GM21619 (cell line): ENCODE data around the gene TSHZ2.
A peak's percentile ranks its signal among the peaks of the same experiment; 100 is the strongest.

ENCODE experiments used
- ATAC-seq: cut with Tn5 transposase; IDR thresholded peaks from one replicate; pipeline ENCODE4 v1.9.1; 2021; ENCODE audit not compliant: unreplicated experiment

The TSHZ2 gene

DNA sequence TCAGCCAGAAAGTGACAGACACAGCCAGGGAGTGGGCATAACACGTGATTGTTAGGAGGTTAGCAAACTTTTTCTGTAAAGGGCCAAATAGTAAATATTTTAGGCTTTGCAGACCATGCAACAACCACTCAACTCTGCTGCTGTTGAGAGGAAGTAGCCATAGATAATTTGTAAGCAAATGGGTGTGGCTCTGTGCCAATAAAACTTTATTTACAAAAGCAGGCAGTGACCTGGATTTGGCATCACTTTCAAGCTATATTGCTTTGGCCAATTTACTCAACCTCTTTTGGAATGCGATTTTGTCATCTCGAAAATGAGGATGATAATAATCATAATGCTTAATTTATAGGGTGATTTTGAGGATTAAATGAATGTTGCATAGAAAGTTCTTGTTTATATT is 152.6 kb downstream of the TSHZ2 start:
- ATAC-seq = no peak

- ATAC-seq = no peak
These were observed 154.0 kb downstream of the TSHZ2 start for GRCh38 chr20:53126185-53126584.

GRCh38 chr20:53127027-53127426 is 154.9 kb downstream of the TSHZ2 start:
- ATAC-seq = no peak

GRCh38 chr20:53128004-53128403 is 155.8 kb downstream of the TSHZ2 start:
- ATAC-seq = no peak

DNA sequence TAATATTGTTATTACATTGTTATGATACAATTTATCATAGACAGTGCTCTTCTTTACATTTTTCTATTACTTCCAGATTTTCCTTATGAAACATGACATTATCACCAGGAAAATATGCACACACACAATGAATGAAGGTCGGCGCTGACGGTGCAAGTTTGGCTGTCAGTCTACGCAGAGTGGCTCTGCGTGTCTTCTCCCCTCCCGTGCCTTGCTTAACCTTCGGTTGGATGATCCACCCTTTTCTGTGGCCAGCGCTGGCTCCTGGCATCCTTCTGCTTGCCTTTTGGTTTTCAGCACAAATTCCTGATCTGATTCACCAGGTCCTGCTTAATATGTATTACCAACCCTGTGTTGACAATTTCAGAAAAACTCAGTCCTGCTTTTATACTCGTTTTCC is 157.4 kb downstream of the TSHZ2 start:
- no peak for ATAC-seq

DNA sequence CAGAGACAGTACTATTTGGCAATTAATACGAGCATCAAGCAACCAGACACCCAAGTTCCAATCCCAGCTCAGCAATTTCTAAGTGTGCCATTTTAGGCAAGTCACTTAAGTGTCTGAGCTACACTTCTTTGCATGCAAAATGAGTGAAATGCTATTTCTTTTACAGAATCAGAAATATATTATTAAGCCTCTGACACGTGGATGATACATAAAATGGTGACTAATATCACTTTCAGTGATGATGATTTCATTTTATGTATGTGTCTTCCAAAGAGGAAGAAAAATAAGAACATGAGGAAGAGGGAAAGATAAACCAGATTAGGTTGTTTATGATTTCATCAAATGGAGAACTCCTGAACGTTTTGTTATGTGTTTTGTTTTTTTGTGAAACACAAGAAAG is 158.6 kb downstream of the TSHZ2 start:
- ATAC-seq = no peak

DNA sequence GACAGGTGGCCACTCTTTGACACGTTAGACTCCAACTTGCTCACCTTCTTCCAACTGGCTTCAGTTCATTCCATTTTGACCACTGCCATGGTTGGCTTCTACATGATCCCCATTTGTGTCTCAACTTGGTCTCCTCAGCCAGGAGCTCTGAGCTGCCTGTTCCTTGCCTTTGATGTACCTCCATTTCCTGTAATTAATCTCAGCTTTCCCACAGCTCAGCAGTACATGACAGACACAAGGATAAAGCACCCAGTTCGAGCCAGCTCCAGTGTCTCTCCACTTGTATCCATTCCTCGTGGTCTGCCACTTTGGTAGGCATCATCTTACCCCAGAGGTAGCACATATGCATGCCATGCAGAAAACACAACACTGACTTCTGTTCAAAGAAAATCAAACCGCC is 161.0 kb downstream of the TSHZ2 start:
- no peak for ATAC-seq

DNA sequence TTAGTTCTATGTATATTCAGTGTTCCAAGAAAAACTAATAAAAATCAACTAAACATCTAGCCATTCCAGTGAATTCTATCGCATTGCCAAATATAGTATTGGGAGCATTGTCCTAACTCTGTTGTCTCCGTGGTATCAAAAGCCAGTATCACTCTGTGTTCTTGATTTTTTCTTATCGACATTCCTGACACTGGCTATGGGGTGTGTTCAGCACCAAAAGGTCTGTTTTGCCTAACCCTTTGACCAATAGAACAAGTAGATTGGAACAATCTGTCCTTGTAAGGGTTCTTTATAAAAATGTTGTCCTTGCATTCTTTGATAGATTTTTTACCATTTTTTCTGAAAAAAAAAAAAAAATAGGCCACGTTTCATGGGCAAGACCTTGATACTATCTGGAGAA is 161.5 kb downstream of the TSHZ2 start:
- ATAC-seq = no peak

GRCh38 chr20:53136473-53136872 is 164.3 kb downstream of the TSHZ2 start:
- no peak for ATAC-seq

DNA sequence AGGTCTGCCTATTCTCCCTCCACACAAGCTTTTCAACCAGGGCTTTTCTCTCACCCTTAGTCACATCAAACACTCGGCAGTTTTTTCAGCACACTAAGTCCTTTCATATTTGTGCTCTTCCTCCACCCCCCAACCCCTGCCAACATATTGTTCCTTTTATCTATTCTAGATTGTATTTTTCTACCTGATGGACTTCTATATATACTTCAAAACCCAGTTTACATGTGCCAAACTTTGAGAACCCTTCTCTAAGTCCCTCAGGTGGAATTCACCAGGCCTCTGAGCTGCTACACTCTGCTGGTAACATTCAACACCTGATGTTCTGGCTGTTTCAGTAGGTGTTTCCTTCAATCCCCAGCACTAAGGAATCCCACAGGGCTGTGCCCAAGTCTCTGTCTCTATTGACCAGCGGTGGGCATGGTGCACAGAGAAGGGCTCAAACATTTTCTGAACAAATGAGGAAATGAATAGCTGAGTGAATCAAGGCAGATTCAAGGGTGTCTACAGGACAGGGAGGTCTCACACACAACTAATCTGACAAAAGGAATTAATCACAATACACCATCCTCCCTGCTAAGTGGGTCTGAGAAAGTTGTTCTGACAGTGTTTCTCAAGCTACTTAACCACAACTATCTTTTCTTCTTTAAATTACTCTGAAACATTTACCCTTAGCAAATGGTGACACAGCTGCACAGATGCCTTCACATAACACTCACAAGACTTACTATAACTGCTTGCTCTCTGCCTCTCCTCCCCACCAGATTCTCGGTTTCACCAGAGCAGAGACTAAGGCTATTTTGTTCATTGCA is 166.5 kb downstream of the TSHZ2 start:
- ATAC-seq = peak; percentile 92

DNA sequence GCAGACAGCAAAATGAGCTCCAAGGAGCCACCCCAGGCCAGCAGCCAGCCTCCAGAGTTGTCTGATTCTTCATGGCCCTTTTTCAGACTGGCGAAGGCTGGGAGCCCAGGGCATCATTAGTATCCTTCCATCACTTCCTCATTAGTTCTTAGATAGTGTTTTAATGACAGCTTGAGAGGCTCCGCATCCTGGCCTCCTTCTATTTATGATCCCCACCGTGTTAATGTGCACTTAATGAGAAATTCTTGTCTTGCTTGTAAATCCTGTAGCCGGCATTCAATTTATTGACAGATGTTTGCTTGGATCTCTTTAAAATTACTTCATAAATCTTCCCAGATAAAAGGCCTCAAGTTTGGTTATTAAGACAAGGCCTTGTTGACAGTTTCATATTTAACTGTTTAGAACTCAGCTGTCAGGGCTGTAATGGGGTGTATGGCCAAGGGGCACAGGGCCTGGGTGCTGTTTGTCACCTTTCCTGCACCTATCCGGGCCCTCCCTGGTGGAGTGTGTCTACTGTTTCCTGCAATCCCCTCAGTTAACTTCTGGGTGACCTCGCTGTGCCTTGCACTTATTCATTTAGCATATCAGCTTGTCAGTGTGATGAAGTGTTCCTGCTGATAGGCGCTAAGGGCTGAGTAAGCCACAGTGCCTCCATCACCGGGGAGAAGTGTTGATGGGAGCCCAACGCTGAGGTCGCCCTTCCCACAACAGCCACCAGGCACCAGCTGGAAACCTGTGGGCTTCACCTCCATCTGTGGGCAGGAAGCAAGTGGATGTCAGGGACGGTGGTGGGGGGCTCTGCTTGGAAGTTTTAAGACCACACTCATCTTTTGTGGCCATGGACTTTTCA is 169.3 kb downstream of the TSHZ2 start:
- no peak for ATAC-seq

GRCh38 chr20:53142225-53143127 is 170.3 kb downstream of the TSHZ2 start:
- ATAC-seq = no peak

DNA sequence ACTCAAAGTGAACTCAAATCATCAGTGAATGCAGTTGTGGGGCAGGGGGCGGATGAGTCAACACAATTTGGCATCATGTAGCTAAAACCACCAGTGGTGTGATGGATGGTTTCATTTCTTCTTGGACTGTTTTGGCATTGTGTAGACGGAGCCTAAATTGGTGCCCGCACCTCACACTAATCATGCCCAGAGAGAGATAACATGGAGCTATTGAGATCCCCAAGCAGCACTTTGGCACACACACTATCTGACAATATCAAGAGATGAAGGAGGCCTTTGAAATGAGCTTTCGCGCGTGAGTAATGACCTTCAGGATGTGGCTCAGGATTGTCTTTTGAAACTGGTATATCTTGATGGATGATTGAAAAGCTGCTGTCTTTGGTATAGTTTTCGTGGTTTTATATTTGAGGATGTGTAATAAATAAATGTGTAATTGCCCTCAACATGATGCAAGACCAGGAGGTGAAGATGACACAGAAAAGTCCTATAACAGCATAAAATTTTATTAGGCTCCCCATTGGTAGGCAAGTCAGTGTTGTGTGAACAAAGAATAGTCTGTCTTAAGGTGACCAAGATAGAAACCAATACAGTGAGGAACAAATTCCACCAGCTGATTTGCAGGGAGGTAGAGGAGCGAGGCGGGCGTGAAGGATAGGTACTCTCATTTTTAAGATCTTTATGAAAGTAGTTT is 174.2 kb downstream of the TSHZ2 start:
- no peak for ATAC-seq

DNA sequence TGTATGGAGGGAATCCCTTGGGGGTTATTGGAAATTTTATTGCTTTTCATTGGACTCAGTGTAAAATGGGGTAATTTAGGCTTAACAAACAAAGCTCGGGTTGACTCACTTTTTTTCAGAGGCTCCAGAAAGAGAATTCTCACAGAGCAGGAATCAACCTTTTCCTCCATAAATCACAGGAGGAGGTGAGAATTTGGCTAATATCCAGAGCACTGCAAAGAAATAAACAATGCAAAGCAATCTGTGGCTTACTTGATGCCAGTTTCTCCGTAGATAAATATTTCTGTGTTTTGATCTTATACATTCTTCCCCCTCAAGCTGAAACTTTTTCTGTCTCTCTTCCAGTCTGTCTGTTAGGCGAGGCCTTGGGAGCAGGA is 176.6 kb downstream of the TSHZ2 start:
- no peak for ATAC-seq

DNA sequence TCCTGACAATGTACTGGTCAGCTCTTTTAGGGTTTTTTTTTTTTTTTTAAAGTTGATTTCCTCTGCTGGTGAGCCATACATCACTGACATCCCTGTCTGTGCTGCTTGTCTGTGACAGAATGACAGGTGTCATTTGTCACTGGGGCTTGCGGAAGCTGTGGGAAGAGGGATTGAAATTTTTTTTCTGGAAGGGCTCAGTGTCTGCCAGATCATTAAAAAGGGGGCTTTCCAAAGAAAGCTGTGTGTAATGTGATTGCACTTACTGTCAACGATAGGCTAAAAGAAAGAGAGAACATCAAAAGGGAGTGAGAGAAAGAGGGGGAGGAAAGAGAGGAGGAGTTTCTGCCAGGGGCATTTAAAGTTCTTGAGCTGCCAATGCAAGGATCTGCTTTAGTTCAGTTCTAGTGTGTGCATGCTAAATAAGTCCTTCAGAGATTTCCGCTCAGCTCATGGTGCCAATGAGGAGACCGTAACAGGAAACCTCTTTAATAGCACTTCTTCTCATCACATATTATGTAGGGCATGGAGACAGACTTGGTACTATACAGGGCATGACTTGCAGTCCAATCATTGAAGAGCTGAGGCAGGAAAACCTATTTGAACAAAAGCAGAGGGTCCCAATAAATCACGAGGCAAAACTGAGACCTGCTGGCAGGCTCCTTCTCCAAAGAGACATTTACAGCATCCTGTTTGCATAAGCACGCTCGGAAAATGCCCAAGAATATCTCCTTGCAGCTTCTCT is 177.2 kb downstream of the TSHZ2 start:
- ATAC-seq = no peak

- no peak for ATAC-seq
These were observed 177.7 kb downstream of the TSHZ2 start for GRCh38 chr20:53149890-53150205.

DNA sequence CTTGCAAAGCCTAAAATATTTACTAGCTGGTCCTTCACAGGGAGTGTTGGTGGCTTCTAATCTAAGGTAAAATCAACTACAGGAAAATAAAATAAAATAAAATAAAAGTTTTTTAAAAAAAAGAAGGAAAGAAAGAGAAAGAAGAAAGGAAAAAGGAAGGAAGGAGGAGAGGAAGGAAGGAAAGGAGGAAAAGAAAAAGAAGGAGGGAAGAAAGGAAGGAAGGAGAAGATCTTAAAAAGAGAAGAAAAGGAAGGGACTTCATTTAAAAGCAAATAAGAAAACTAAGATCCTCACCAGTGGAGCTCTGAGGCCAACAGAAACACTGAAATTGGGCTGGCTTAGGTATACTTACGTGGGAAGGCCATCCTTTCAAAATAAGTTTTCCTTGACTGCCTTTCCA is 178.4 kb downstream of the TSHZ2 start:
- ATAC-seq = no peak

GRCh38 chr20:53152228-53152627 is 180.1 kb downstream of the TSHZ2 start:
- ATAC-seq = no peak

GRCh38 chr20:53154540-53154939 is 182.4 kb downstream of the TSHZ2 start:
- no peak for ATAC-seq
